Activated T-helper 2 cell treated with anti-CD3 and anti-CD28 coated beads, Interferon-gamma antibody, Interleukin-2, Interleukin-4, amounts not matched to agents 10 μg/mL and 5 μg/mL and 100 μg/mL, durations not matched to agents 14 hours and 24 hours and 36 hours (primary cell): ENCODE data around the gene TNNC2. TPM values are rescaled to one million over a fixed set of nuclear protein-coding genes. Genes with fewer than 3 reads are reported as not detected.
"Not testable (repeated sequence)": the region's sequence is repeated elsewhere in the genome, so short reads cannot be mapped to it uniquely, and the experiment has no call there.

Source experiments
- DNase-seq: peaks from one replicate; pipeline ENCODE4 v3.0.0; 2021; ENCODE audit warnings: low spot score
- H3K27ac Mint-ChIP-seq: one replicate; pipeline ENCODE4 v1.8.0; 2021; ENCODE audit warnings: mixed read lengths
- H3K27me3 Mint-ChIP-seq: one replicate; pipeline ENCODE4 v1.8.0; 2021; ENCODE audit warnings: low read depth, mixed read lengths
- H3K36me3 Mint-ChIP-seq: one replicate; pipeline ENCODE4 v1.8.0; 2021; ENCODE audit warnings: low read depth, mixed read lengths
- H3K4me1 Mint-ChIP-seq: one replicate; pipeline ENCODE4 v1.8.0; 2021; ENCODE audit warnings: low read depth, mixed read lengths
- H3K4me3 Mint-ChIP-seq: one replicate; pipeline ENCODE4 v1.8.0; 2021; ENCODE audit warnings: low read depth, mild to moderate bottlenecking, moderate library complexity, mixed read lengths
- H3K9me3 Mint-ChIP-seq: one replicate; pipeline ENCODE4 v1.8.0; 2021; ENCODE audit warnings: mixed read lengths
- intact Hi-C: fragments of 100-400 bp; cut with micrococcal nuclease; formaldehyde crosslinking; loops from one replicate; pipeline ENCODE4 v1.15.1; 2023
- total RNA-seq: library from RNA; stranded (reverse); gene quantifications from 2 replicates; pipeline ENCODE4 v1.2.3, GENCODE V29; 2022

Gene TNNC2
- total RNA-seq, 1 donor from 2014 or later, result not detected

- Mint-ChIP-seq H3K9me3 (no peaks in the 10 kb centered on the region), H3K27ac (no peak overlapping the region), H3K4me3 (no peak overlapping the region)
These were observed 14.5 kb upstream of the TNNC2 start for GRCh38 chr20:45841407-45842129.

DNA sequence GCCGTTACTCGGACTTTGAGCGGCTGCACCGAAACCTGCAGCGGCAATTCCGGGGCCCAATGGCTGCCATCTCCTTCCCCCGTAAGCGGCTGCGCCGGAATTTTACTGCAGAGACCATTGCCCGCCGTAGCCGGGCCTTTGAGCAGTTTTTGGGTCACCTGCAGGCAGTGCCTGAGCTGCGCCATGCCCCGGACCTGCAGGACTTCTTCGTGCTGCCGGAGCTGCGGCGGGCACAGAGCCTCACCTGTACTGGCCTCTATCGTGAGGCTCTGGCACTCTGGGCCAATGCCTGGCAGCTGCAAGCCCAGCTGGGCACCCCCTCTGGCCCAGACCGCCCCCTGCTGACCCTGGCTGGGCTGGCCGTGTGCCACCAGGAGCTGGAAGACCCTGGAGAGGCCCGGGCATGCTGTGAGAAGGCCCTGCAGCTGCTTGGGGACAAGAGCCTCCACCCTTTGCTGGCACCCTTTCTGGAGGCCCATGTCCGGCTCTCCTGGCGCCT lies 13.6 kb upstream of the TNNC2 start:
- no peak for DNase-seq
- Mint-ChIP-seq H3K36me3 (peaks cover 20% of the 10 kb centered on the region), H3K9me3 (no peaks in the 10 kb centered on the region), H3K27ac (no peak overlapping the region), H3K27me3 (no peaks in the 10 kb centered on the region), H3K4me3 (no peak overlapping the region), H3K4me1 (no peaks in the 10 kb centered on the region)
- intact Hi-C loops, result no loop called here

More at GRCh38 chr20:45841407-45842129, 14.5 kb upstream of the TNNC2 start:
- H3K36me3 Mint-ChIP-seq, result peaks cover 25% of the 10 kb centered on the region
- intact Hi-C loops, result no loop called here
- no peaks in the 10 kb centered on the region for H3K4me1 Mint-ChIP-seq
- no peak for DNase-seq
- no peaks in the 10 kb centered on the region for H3K27me3 Mint-ChIP-seq

DNA sequence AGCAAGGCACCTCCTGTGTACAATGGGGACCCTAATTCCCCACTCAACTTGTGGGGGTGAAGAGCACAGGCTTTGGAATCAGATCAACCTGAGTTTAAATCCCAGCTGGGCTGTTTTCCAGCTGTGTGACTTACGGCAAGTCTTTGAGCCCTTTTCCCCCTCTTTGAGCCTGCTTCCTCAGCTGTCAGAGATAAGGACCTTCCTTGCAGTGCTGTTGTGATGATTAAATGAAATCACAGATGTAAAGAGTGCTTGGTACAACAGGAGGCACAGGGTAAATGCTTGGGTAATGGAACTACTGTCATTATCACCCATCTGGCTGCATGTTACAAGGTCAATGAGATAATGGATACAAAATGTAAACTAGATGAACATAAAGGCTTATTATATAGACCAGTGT lies 9.7 kb upstream of the TNNC2 start:
- H3K36me3 Mint-ChIP-seq, result no peaks in the 10 kb centered on the region
- H3K27ac Mint-ChIP-seq, result no peak overlapping the region
- H3K4me1 Mint-ChIP-seq, result peaks cover 15% of the 10 kb centered on the region
- H3K9me3 Mint-ChIP-seq, result no peaks in the 10 kb centered on the region
- intact Hi-C loops, result no loop called here
- DNase-seq, result no peak
- H3K4me3 Mint-ChIP-seq, result no peak overlapping the region
- H3K27me3 Mint-ChIP-seq, result peaks cover 4% of the 10 kb centered on the region

DNA sequence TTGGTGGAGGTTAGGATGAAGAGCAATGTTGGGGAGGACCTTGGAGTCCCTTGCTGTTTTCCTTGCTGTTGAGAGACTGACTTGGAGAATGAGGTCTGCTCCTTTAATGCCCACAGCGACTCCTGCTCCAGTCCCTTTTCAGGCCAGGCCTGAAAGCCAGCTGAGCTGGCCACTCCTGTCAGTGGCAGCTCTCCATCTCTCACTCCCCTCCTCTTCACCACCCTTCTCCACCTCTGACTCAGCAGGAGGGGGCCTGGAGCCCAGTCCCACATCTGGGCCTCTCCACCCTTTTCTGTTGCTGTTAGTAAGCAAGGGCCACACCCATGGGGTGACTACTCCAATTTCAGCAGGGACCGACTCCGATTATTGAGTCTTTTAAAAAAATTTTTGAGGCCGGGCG lies 8.7 kb upstream of the TNNC2 start:
- intact Hi-C loops, result loop anchor here (2.0 kb wide), 1 partner anchor 21 kb away; the partner anchor contains the start of genes ACOT8 and ZSWIM3
- Mint-ChIP-seq H3K27ac (no peak overlapping the region), H3K27me3 (peaks cover 6% of the 10 kb centered on the region), H3K36me3 (no peaks in the 10 kb centered on the region), H3K4me3 (peak overlapping the region; percentile 35), H3K4me1 (peaks cover 15% of the 10 kb centered on the region), H3K9me3 (no peaks in the 10 kb centered on the region)
- no peak for DNase-seq

- DNase-seq, result no peak
- no peak overlapping the region for H3K27ac Mint-ChIP-seq
- no peaks in the 10 kb centered on the region for H3K36me3 Mint-ChIP-seq
- peaks cover 15% of the 10 kb centered on the region for H3K4me1 Mint-ChIP-seq
- peaks cover 7% of the 10 kb centered on the region for H3K27me3 Mint-ChIP-seq
- intact Hi-C loops, result loop anchor here (2.0 kb wide), 1 partner anchor 21 kb away; the partner anchor contains the start of genes ACOT8 and ZSWIM3
- no peaks in the 10 kb centered on the region for H3K9me3 Mint-ChIP-seq
- H3K4me3 Mint-ChIP-seq, result peak overlapping the region; percentile 35
These were observed 8.2 kb upstream of the TNNC2 start for GRCh38 chr20:45835329-45835765.

GRCh38 chr20:45834797-45835161 lies 7.7 kb upstream of the TNNC2 start:
- H3K36me3 Mint-ChIP-seq, result no peaks in the 10 kb centered on the region
- intact Hi-C loops, result loop anchor here (2.0 kb wide), 1 partner anchor 22 kb away; the partner anchor contains the start of genes ACOT8 and ZSWIM3
- peaks cover 15% of the 10 kb centered on the region for H3K4me1 Mint-ChIP-seq
- peaks cover 9% of the 10 kb centered on the region for H3K27me3 Mint-ChIP-seq
- H3K4me3 Mint-ChIP-seq, result peak overlapping the region; percentile 55
- DNase-seq, result no peak
- no peaks in the 10 kb centered on the region for H3K9me3 Mint-ChIP-seq
- no peak overlapping the region for H3K27ac Mint-ChIP-seq

DNA sequence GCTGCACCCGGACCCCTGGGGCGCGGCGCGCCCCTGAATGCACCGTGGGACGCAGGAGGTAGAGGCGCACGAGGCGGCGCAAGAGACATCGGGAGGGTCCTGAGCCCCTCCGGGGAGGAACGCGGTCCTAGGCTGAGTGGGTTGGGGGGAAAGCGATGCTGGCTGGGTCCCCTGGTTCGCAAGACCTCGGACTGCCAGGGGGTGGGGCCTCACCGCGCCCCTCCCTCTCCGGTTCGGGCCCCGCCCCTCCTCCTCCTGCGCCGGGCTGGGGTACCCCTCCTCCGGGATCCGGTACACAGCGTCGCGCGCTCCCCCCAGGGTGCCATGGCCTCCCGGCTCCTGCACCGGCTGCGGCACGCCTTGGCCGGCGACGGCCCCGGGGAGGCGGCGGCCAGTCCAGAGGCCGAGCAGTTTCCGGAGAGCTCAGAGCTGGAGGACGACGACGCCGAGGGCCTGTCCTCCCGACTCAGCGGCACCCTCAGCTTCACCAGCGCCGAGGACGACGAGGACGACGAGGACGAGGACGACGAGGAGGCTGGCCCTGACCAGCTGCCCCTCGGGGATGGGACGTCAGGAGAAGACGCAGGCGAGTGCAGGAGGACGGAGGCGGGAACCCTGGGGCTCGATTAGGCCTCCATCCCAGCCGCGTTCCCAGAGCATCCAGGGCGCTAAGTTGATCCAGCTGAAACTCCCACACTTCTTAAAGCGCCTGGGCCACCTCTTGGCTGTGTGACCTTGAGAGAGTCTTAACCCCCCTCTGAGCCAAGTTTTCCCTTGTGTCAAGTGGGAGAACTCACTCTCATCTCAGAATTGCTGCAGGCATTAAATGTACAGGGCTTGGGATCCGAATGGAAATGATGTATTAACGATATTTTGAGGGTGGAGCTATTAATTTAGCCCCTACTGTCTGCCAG lies 7.0 kb upstream of the TNNC2 start:
- Mint-ChIP-seq H3K27ac (no peak overlapping the region), H3K9me3 (no peaks in the 10 kb centered on the region), H3K4me1 (peaks cover 15% of the 10 kb centered on the region), H3K36me3 (no peaks in the 10 kb centered on the region), H3K27me3 (peaks cover 9% of the 10 kb centered on the region), H3K4me3 (peak overlapping the region; percentile 81)
- peak; percentile 25 for DNase-seq
- intact Hi-C loops, result loop anchor here (2.0 kb wide), 1 partner anchor 23 kb away; the partner anchor contains the start of genes ACOT8 and ZSWIM3

- intact Hi-C loops, result no loop called here
- peaks cover 12% of the 10 kb centered on the region for H3K27me3 Mint-ChIP-seq
- peaks cover 15% of the 10 kb centered on the region for H3K4me1 Mint-ChIP-seq
- DNase-seq, result no peak
- peak within 1 kb of the TSS; percentile 81 for H3K4me3 Mint-ChIP-seq
- H3K9me3 Mint-ChIP-seq, result no peaks in the 10 kb centered on the region
- peak within 1 kb of the TSS; percentile 43 for H3K27ac Mint-ChIP-seq
- no peaks in the 10 kb centered on the region for H3K36me3 Mint-ChIP-seq
These were observed 6.1 kb upstream of the TNNC2 start, which contains the start of gene SNX21 for GRCh38 chr20:45833030-45833882. TSS of gene SNX21 (plus strand) at chr20:45833799. CDS start at chr20:45833920, 121 bp downstream.

DNA sequence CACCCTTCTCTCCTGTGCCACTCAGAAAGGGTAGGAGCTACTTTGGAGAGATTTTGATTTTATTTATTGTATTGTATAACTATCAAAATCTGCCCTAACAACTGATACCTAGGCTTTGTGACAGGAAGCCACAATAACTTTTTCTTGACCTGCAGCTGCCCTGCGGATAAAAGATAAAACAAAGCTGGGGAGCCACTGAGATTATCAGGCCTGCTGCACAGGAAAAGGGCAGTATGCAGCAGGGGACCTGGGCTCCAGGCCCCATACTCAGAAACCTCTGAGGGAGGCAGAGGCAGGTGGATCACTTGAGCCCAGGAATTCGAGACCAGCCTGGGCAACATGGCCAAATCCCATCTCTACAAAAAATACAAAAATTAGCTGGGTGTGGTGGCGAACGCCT lies 5.5 kb upstream of the TNNC2 start:
- no peaks in the 10 kb centered on the region for H3K9me3 Mint-ChIP-seq
- DNase-seq, result no peak
- peaks cover 14% of the 10 kb centered on the region for H3K27me3 Mint-ChIP-seq
- H3K4me3 Mint-ChIP-seq, result peak overlapping the region; percentile 81
- peaks cover 15% of the 10 kb centered on the region for H3K4me1 Mint-ChIP-seq
- H3K27ac Mint-ChIP-seq, result no peak overlapping the region
- intact Hi-C loops, result no loop called here
- no peaks in the 10 kb centered on the region for H3K36me3 Mint-ChIP-seq

GRCh38 chr20:45829673-45830106 lies 2.6 kb upstream of the TNNC2 start:
- H3K36me3 Mint-ChIP-seq, H3K4me1 Mint-ChIP-seq, H3K9me3 Mint-ChIP-seq, DNase-seq, intact Hi-C loops, H3K27ac Mint-ChIP-seq, H3K4me3 Mint-ChIP-seq: not testable (repeated sequence)
- H3K27me3 Mint-ChIP-seq, result peaks cover 14% of the 10 kb centered on the region

DNA sequence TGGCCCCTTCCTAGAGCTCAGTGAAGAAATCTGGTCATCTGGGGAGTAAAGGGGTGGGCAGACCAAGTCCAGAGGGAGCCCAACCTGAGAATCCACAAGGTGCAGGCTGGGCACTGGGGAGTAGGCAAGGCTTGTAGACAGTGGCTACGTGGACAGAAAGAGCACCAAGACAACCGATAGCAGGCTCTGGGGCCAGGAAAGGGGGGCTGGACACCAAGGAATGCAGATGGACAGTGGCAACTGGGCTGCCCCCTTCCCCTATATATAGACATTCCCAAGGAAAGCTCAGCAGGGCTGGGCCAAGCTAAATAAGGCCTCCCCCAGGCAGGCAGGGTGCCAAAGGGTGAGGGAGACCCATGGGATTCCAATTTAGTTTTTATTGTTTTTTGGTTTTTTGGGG lies 1.5 kb upstream of the TNNC2 start:
- peaks cover 16% of the 10 kb centered on the region for H3K4me1 Mint-ChIP-seq
- no peak for DNase-seq
- H3K4me3 Mint-ChIP-seq, result no peak overlapping the region
- H3K27me3 Mint-ChIP-seq, result peaks cover 22% of the 10 kb centered on the region
- no peak overlapping the region for H3K27ac Mint-ChIP-seq
- H3K9me3 Mint-ChIP-seq, result no peaks in the 10 kb centered on the region
- no peaks in the 10 kb centered on the region for H3K36me3 Mint-ChIP-seq
- intact Hi-C loops, result no loop called here

DNA sequence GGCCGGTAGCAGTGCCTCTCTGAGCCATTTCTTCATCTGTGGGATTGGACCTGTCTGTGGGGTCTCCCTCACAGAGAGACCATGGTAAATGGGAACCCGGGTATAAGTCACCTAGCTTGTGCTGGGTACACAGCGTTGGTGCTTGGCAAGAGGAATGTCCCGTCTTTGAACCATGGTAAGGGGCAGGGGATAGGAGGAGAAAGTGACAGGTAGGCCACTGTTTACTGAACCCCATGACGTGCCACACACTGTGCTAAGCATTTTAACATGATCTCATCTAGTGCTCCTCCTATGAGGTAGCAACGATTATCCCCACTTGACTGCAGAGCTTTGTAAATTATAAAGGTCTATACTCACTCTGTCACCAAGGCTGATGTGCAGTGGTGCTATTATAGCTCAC lies 600 bp upstream of the TNNC2 start:
- no peak for DNase-seq
- H3K27ac Mint-ChIP-seq, result no peak overlapping the region
- no peaks in the 10 kb centered on the region for H3K36me3 Mint-ChIP-seq
- H3K27me3 Mint-ChIP-seq, result peaks cover 26% of the 10 kb centered on the region
- H3K4me3 Mint-ChIP-seq, result no peak overlapping the region
- intact Hi-C loops, result no loop called here
- no peaks in the 10 kb centered on the region for H3K9me3 Mint-ChIP-seq
- H3K4me1 Mint-ChIP-seq, result peaks cover 11% of the 10 kb centered on the region
